ENCODE measurements around the gene MIGA1.
A peak's percentile ranks its signal among the peaks of the same experiment; 100 is the strongest.

The MIGA1 gene

GRCh38 chr1:77888781-77889642, 109.6 kb downstream of the MIGA1 start:
- WGBS (ENCODE audit: extremely low coverage, insufficient coverage, low lambda C conversion rate), result no CpG with 5 or more reads among the region's 46 CpGs
- peak overlapping the region; percentile 83 for H3K4me2 ChIP-seq (ENCODE audit: low read length)
- peak overlapping the region; percentile 72 for H3K4ac ChIP-seq (ENCODE audit: low read depth, low read length)
- H3K9ac ChIP-seq (ENCODE audit: low read length), result peak overlapping the region; percentile 93
- peak overlapping the region; percentile 39 for H3K23ac ChIP-seq (ENCODE audit: low read length)
- H2BK15ac ChIP-seq (replicated peaks; ENCODE audit: low read depth), result peak overlapping the region; percentile 0
- H3K56ac ChIP-seq (ENCODE audit: low read length), result peak overlapping the region; percentile 94
- H4K5ac ChIP-seq (ENCODE audit: low read length), result no peak overlapping the region
- peak overlapping the region; percentile 78 for H2BK120ac ChIP-seq (ENCODE audit: low read depth, low read length)
- no peaks in the 10 kb centered on the region for H3K4me1 ChIP-seq (ENCODE audit: control insufficient read depth, low read depth, low read length)
- H3K27me3 ChIP-seq (ENCODE audit: insufficient read depth, low read length, poor library complexity), result no peaks in the 10 kb centered on the region
- peaks cover 1% of the 10 kb centered on the region for H3K79me1 ChIP-seq (ENCODE audit: low read length)
- peak overlapping the region; percentile 95 for H3K18ac ChIP-seq (ENCODE audit: low read length)
- H3K27ac ChIP-seq (ENCODE audit: low read depth, low read length), result peak overlapping the region; percentile 95
- H3K36me3 ChIP-seq (ENCODE audit: control insufficient read depth, insufficient read depth, low read length), result no peaks in the 10 kb centered on the region
- H2BK5ac ChIP-seq (ENCODE audit: low read length), result peak overlapping the region; percentile 80
- no peaks in the 10 kb centered on the region for H3K79me2 ChIP-seq (ENCODE audit: control insufficient read depth, insufficient read depth, low read length)
- H4K8ac ChIP-seq (ENCODE audit: low read depth, low read length), result peak overlapping the region; percentile 91
- no peak overlapping the region for H2AK5ac ChIP-seq (ENCODE audit: low read length)
- peak; percentile 76 for DNase-seq
- H3K4me3 ChIP-seq (ENCODE audit: low read length), result peak overlapping the region; percentile 82

- Histone ChIP-seq H3K18ac (ENCODE audit: low read length) (no peak overlapping the region), H2BK120ac (ENCODE audit: low read depth, low read length) (no peak overlapping the region), H3K9ac (ENCODE audit: low read length) (peak overlapping the region; percentile 93), H3K27ac (ENCODE audit: low read depth, low read length) (no peak overlapping the region), H2BK5ac (ENCODE audit: low read length) (no peak overlapping the region), H3K4me1 (ENCODE audit: control insufficient read depth, low read depth, low read length) (no peaks in the 10 kb centered on the region), H3K27me3 (ENCODE audit: insufficient read depth, low read length, poor library complexity) (no peaks in the 10 kb centered on the region), H3K4me2 (ENCODE audit: low read length) (no peak overlapping the region), H4K5ac (ENCODE audit: low read length) (no peak overlapping the region), H2AK5ac (ENCODE audit: low read length) (no peak overlapping the region), H3K4ac (ENCODE audit: low read depth, low read length) (no peak overlapping the region), H3K4me3 (ENCODE audit: low read length) (no peak overlapping the region), H3K23ac (ENCODE audit: low read length) (no peak overlapping the region), H2BK15ac (replicated peaks; ENCODE audit: low read depth) (no peak overlapping the region), H3K79me2 (ENCODE audit: control insufficient read depth, insufficient read depth, low read length) (no peaks in the 10 kb centered on the region), H3K56ac (ENCODE audit: low read length) (no peak overlapping the region), H3K36me3 (ENCODE audit: control insufficient read depth, insufficient read depth, low read length) (no peaks in the 10 kb centered on the region), H4K8ac (ENCODE audit: low read depth, low read length) (no peak overlapping the region), H3K79me1 (ENCODE audit: low read length) (peaks cover 1% of the 10 kb centered on the region)
- WGBS (ENCODE audit: extremely low coverage, insufficient coverage, low lambda C conversion rate), result no CpG with 5 or more reads among the region's 7 CpGs
- DNase-seq, result peak; percentile 14
These were observed 110.2 kb downstream of the MIGA1 start for GRCh38 chr1:77889671-77890070.

GRCh38 chr1:77891200-77891599, 111.8 kb downstream of the MIGA1 start:
- Histone ChIP-seq H2BK5ac (ENCODE audit: low read length) (no peak overlapping the region), H3K4me3 (ENCODE audit: low read length) (no peak overlapping the region), H3K9ac (ENCODE audit: low read length) (no peak overlapping the region), H2BK15ac (replicated peaks; ENCODE audit: low read depth) (no peak overlapping the region), H3K36me3 (ENCODE audit: control insufficient read depth, insufficient read depth, low read length) (no peaks in the 10 kb centered on the region), H3K79me2 (ENCODE audit: control insufficient read depth, insufficient read depth, low read length) (no peaks in the 10 kb centered on the region), H3K4me1 (ENCODE audit: control insufficient read depth, low read depth, low read length) (no peaks in the 10 kb centered on the region), H3K79me1 (ENCODE audit: low read length) (peaks cover 1% of the 10 kb centered on the region), H4K8ac (ENCODE audit: low read depth, low read length) (no peak overlapping the region), H3K23ac (ENCODE audit: low read length) (no peak overlapping the region), H3K56ac (ENCODE audit: low read length) (no peak overlapping the region), H2AK5ac (ENCODE audit: low read length) (no peak overlapping the region), H3K27me3 (ENCODE audit: insufficient read depth, low read length, poor library complexity) (no peaks in the 10 kb centered on the region), H3K4ac (ENCODE audit: low read depth, low read length) (no peak overlapping the region), H4K5ac (ENCODE audit: low read length) (no peak overlapping the region), H2BK120ac (ENCODE audit: low read depth, low read length) (no peak overlapping the region), H3K18ac (ENCODE audit: low read length) (no peak overlapping the region), H3K27ac (ENCODE audit: low read depth, low read length) (no peak overlapping the region), H3K4me2 (ENCODE audit: low read length) (no peak overlapping the region)
- no peak for DNase-seq
- no CpG with 5 or more reads among the region's 1 CpG for WGBS (ENCODE audit: extremely low coverage, insufficient coverage, low lambda C conversion rate)

- no peaks in the 10 kb centered on the region for H3K36me3 ChIP-seq (ENCODE audit: control insufficient read depth, insufficient read depth, low read length)
These were observed 120.3 kb downstream of the MIGA1 start for GRCh38 chr1:77899647-77900320.

GRCh38 chr1:77900687-77901293, 121.3 kb downstream of the MIGA1 start:
- H2AK5ac ChIP-seq (ENCODE audit: low read length), result no peak overlapping the region
- DNase-seq, result peak; percentile 77
- no peak overlapping the region for H4K5ac ChIP-seq (ENCODE audit: low read length)
- H3K27me3 ChIP-seq (ENCODE audit: insufficient read depth, low read length, poor library complexity), result no peaks in the 10 kb centered on the region
- H3K23ac ChIP-seq (ENCODE audit: low read length), result no peak overlapping the region
- H3K18ac ChIP-seq (ENCODE audit: low read length), result no peak overlapping the region
- no peak overlapping the region for H3K4me2 ChIP-seq (ENCODE audit: low read length)
- no peaks in the 10 kb centered on the region for H3K36me3 ChIP-seq (ENCODE audit: control insufficient read depth, insufficient read depth, low read length)
- H3K79me2 ChIP-seq (ENCODE audit: control insufficient read depth, insufficient read depth, low read length), result no peaks in the 10 kb centered on the region
- WGBS (ENCODE audit: extremely low coverage, insufficient coverage, low lambda C conversion rate), result no CpG with 5 or more reads among the region's 4 CpGs
- H3K4me3 ChIP-seq (ENCODE audit: low read length), result no peak overlapping the region
- H4K8ac ChIP-seq (ENCODE audit: low read depth, low read length), result no peak overlapping the region
- H3K4ac ChIP-seq (ENCODE audit: low read depth, low read length), result no peak overlapping the region
- H3K4me1 ChIP-seq (ENCODE audit: control insufficient read depth, low read depth, low read length), result no peaks in the 10 kb centered on the region
- no peak overlapping the region for H3K9ac ChIP-seq (ENCODE audit: low read length)
- no peak overlapping the region for H2BK5ac ChIP-seq (ENCODE audit: low read length)
- H3K79me1 ChIP-seq (ENCODE audit: low read length), result no peaks in the 10 kb centered on the region
- no peak overlapping the region for H2BK15ac ChIP-seq (replicated peaks; ENCODE audit: low read depth)
- H3K56ac ChIP-seq (ENCODE audit: low read length), result no peak overlapping the region
- H2BK120ac ChIP-seq (ENCODE audit: low read depth, low read length), result no peak overlapping the region
- H3K27ac ChIP-seq (ENCODE audit: low read depth, low read length), result no peak overlapping the region

More at GRCh38 chr1:77899647-77900320, 120.3 kb downstream of the MIGA1 start:
- H2BK15ac ChIP-seq (replicated peaks; ENCODE audit: low read depth), result no peak overlapping the region
- H3K9ac ChIP-seq (ENCODE audit: low read length), result no peak overlapping the region
- no peak overlapping the region for H3K56ac ChIP-seq (ENCODE audit: low read length)
- no peak overlapping the region for H3K4me3 ChIP-seq (ENCODE audit: low read length)
- H2BK5ac ChIP-seq (ENCODE audit: low read length), result no peak overlapping the region
- H2AK5ac ChIP-seq (ENCODE audit: low read length), result no peak overlapping the region
- DNase-seq, result no peak
- no peaks in the 10 kb centered on the region for H3K79me1 ChIP-seq (ENCODE audit: low read length)
- no peaks in the 10 kb centered on the region for H3K79me2 ChIP-seq (ENCODE audit: control insufficient read depth, insufficient read depth, low read length)
- no peak overlapping the region for H3K23ac ChIP-seq (ENCODE audit: low read length)
- H4K5ac ChIP-seq (ENCODE audit: low read length), result no peak overlapping the region
- H3K4me2 ChIP-seq (ENCODE audit: low read length), result no peak overlapping the region
- H3K27me3 ChIP-seq (ENCODE audit: insufficient read depth, low read length, poor library complexity), result no peaks in the 10 kb centered on the region
- no peak overlapping the region for H3K18ac ChIP-seq (ENCODE audit: low read length)
- H3K4me1 ChIP-seq (ENCODE audit: control insufficient read depth, low read depth, low read length), result no peaks in the 10 kb centered on the region
- H4K8ac ChIP-seq (ENCODE audit: low read depth, low read length), result no peak overlapping the region
- no peak overlapping the region for H3K27ac ChIP-seq (ENCODE audit: low read depth, low read length)
- no peak overlapping the region for H2BK120ac ChIP-seq (ENCODE audit: low read depth, low read length)
- no peak overlapping the region for H3K4ac ChIP-seq (ENCODE audit: low read depth, low read length)
- no CpG with 5 or more reads among the region's 4 CpGs for WGBS (ENCODE audit: extremely low coverage, insufficient coverage, low lambda C conversion rate)

All from mesendoderm (in vitro differentiated cells).